Body of pancreas (tissue), 4 donors: ENCODE results near the gene MMUT. TPM values are rescaled to one million over a fixed set of nuclear protein-coding genes. Genes with fewer than 3 reads are reported as not detected.
"Not testable (repeated sequence)": the region's sequence is repeated elsewhere in the genome, so short reads cannot be mapped to it uniquely, and the experiment has no call there.

ENCODE experiments used
- ATAC-seq: fragments of 150-250 bp; one replicate; pipeline ENCODE4 v1.9.1; 2016
- DNase-seq, 4 donors: peaks; one replicate each; pipeline ENCODE4 v3.0.0-alpha.2; 2019
- H3K27ac ChIP-seq, 4 donors: fragments of 200-600 bp; sonication (generic); 1 replicate in 3 of 4; 2 replicates in 1 of 4; pipeline versions ENCODE4 v1.5.1 to v1.6.1; 2016 to 2019; ENCODE audit warnings: mild to moderate bottlenecking in 1 of 4, mixed read lengths in 1 of 4, moderate library complexity in 1 of 4
- H3K27me3 ChIP-seq, 2 donors: fragments of 200-600 bp; sonication (generic); one replicate each; pipeline ENCODE4 v1.6.0; 2016; ENCODE audit warnings: mild to moderate bottlenecking in 1 of 2
- H3K36me3 ChIP-seq, 2 donors: fragments of 200-600 bp; sonication (generic); replicated peaks in 1 of 2; 2 replicates each; pipeline ENCODE4 v1.5.1; 2016; ENCODE audit warnings: low read depth in 2 of 2; ENCODE audit not compliant: insufficient read depth in 1 of 2
- H3K4me1 ChIP-seq: fragments of 200-600 bp; sonication (generic); one replicate; pipeline ENCODE4 v1.6.0; 2016
- H3K4me3 ChIP-seq, 2 donors: fragments of 200-600 bp; sonication (generic); 1 replicate in 1 of 2; 2 replicates in 1 of 2; pipeline ENCODE4 v1.5.1; 2016 to 2019
- H3K9me3 ChIP-seq, 3 donors: fragments of 200-600 bp; sonication (generic); 1 replicate in 2 of 3; 2 replicates in 1 of 3; pipeline ENCODE4 v1.5.1; 2016
- POLR2A ChIP-seq, 3 donors: fragments of 450-650 bp; IDR thresholded peaks; one replicate each; pipeline ENCODE4 v1.6.1; 2016; ENCODE audit warnings: antibody characterized with exemption in 3 of 3, mild to moderate bottlenecking in 2 of 3
- WGBS, 2 donors: methylation state at CpG; one replicate each; pipeline ENCODE4 v1.1.5; 2017; 5-methylcytosine and 5-hydroxymethylcytosine counted together
- intact Hi-C: fragments of 100-400 bp; cut with DNase I; formaldehyde crosslinking; loops from one replicate; pipeline ENCODE4 v1.15.1; 2023
- total RNA-seq, 2 donors: library from RNA; depleted of rRNA; stranded (reverse); fragments of >200 nt; gene quantifications; one replicate each; pipeline ENCODE4 v1.1.0, GENCODE V29; 2016
- TF ChIP-seq, protein P1 (sequence below), 7 experiments: fragments of 450-650 bp in 4 of 7; fragments of 200-600 bp in 3 of 7; sonication (generic) in 3 of 7; IDR thresholded peaks; one replicate each; pipeline ENCODE4 v1.5.1; 2016 to 2019; ENCODE audit warnings: antibody characterized with exemption in 7 of 7

MMUT gene
- total RNA-seq, 2 donors from 2014 or later, result 8.3 to 10.5 TPM

DNA sequence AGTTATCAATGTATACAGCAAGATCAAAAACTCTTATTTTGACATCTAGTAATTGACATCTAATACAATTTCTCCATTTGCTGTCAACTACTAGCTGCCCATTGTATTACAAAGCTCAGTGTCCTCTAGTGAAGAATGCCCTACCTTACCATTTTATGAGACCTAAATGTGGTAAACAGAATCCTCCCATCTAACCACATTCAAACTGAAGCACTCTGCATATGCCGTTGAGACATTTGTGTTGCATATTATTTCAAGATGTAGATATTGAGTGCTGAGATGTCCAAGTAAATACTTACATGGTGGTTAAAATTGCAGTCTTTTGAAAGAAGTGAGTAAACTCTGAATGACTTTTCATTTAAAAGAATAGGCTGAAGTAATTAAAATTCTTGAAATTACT is 36.1 kb upstream of the MMUT start:
- intact Hi-C loops, result no loop called here
- Histone ChIP-seq H3K27ac (no peak overlapping the region), H3K4me1 (no peaks in the 10 kb centered on the region), H3K27me3 (no peaks in the 10 kb centered on the region), H3K4me3 (no peak overlapping the region), H3K9me3 (no peaks in the 10 kb centered on the region), H3K36me3 (no peaks in the 10 kb centered on the region)
- TF ChIP-seq, protein P1, sequence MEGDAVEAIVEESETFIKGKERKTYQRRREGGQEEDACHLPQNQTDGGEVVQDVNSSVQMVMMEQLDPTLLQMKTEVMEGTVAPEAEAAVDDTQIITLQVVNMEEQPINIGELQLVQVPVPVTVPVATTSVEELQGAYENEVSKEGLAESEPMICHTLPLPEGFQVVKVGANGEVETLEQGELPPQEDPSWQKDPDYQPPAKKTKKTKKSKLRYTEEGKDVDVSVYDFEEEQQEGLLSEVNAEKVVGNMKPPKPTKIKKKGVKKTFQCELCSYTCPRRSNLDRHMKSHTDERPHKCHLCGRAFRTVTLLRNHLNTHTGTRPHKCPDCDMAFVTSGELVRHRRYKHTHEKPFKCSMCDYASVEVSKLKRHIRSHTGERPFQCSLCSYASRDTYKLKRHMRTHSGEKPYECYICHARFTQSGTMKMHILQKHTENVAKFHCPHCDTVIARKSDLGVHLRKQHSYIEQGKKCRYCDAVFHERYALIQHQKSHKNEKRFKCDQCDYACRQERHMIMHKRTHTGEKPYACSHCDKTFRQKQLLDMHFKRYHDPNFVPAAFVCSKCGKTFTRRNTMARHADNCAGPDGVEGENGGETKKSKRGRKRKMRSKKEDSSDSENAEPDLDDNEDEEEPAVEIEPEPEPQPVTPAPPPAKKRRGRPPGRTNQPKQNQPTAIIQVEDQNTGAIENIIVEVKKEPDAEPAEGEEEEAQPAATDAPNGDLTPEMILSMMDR (IDR thresholded peaks at IDR 0.05), result no peak
- TF ChIP-seq POLR2A (IDR thresholded peaks at IDR 0.05), result no peak
- ATAC-seq (no peak), DNase-seq (no peak)
- 75 to 82% methylated on average over 1 of the region's 1 CpG for WGBS, 2 donors

DNA sequence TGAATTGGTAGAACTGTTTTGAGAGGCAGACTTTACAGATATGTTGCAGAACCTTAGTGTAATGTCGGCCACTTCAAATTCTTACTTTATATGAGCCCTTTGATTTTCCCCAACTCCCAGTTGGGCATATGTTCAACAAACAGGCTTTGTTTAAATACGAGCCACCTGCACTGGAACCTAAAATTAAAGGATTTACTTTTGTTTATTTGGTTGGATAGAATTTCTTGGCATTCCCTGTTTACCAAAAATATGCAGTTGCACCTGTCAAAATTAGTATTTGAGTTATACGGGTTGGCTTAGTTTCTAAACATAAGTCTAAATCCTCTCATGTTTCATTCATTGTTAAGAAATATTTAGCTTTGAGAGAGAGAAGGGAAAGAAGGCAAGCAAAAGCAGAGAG is 34.3 kb upstream of the MMUT start:
- Histone ChIP-seq H3K9me3 (no peaks in the 10 kb centered on the region), H3K36me3 (no peaks in the 10 kb centered on the region), H3K4me3 (no peak overlapping the region), H3K27me3 (no peaks in the 10 kb centered on the region), H3K27ac (no peak overlapping the region), H3K4me1 (peaks cover 3% of the 10 kb centered on the region)
- TF ChIP-seq, protein P1 (IDR thresholded peaks at IDR 0.05), result no peak
- TF ChIP-seq POLR2A (IDR thresholded peaks at IDR 0.05), result no peak
- ATAC-seq (no peak), DNase-seq (no peak)
- intact Hi-C loops, result no loop called here
- WGBS, 2 donors, result 38 to 56% methylated on average over 3 of the region's 3 CpGs

DNA sequence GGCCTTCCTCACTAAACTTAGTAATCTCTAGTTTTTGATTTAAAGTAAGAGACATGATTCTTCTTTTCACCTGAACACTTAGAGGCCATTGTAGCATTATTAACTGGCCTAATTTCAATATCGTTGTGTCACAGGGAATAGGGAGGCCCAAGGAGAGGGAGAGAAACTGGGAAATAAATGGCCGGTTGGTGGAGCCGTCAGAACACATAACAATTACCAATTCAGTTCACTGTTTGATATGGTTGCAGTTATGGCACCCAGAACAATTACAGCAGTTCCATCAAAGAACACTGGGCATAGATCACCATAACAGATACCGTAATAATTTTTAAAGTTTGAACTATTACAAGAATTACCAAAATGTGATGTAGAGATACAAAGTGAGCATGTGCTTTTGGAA is 27.6 kb upstream of the MMUT start:
- 83% methylated on average over 4 of the region's 4 CpGs for WGBS, 2 donors
- Histone ChIP-seq H3K4me3 (no peak overlapping the region), H3K9me3 (no peaks in the 10 kb centered on the region), H3K4me1 (peaks cover 3% of the 10 kb centered on the region), H3K27ac (no peak overlapping the region), H3K36me3 (no peaks in the 10 kb centered on the region), H3K27me3 (no peaks in the 10 kb centered on the region)
- no peak for TF ChIP-seq POLR2A (IDR thresholded peaks at IDR 0.05)
- TF ChIP-seq, protein P1 (IDR thresholded peaks at IDR 0.05), result peak in 5 of 7 experiments; percentile 10 to 35 (median 16)
- no peak for ATAC-seq
- intact Hi-C loops, result no loop called here
- peak in 2 of 4 donors; percentile 5 to 20 for DNase-seq

DNA sequence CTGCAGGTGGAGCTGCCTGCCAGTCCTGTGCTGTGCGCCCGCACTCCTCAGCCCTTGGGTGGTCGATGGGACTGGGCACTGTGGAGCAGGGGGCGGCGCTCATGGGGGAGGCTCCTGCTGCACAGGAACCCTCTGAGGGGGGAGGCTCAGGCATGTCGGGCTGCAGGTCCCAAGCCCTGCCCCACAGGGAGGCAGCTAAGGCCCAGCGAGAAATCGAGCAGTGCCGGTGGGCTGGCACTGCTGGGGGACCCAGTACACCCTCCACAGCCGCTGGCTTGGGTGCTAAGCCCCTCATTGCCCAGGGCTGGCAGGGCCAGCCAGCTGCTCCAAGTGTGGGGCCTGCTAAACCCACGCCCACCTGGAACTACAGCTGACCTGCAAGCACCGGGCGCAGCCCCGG is 20.3 kb upstream of the MMUT start:
- H3K36me3 ChIP-seq, H3K4me3 ChIP-seq, H3K9me3 ChIP-seq, intact Hi-C loops, H3K27ac ChIP-seq, H3K4me1 ChIP-seq, H3K27me3 ChIP-seq, DNase-seq, ATAC-seq: not testable (repeated sequence)
- 86 to 97% methylated on average over 6 to 12 of the region's 14 CpGs for WGBS, 2 donors

DNA sequence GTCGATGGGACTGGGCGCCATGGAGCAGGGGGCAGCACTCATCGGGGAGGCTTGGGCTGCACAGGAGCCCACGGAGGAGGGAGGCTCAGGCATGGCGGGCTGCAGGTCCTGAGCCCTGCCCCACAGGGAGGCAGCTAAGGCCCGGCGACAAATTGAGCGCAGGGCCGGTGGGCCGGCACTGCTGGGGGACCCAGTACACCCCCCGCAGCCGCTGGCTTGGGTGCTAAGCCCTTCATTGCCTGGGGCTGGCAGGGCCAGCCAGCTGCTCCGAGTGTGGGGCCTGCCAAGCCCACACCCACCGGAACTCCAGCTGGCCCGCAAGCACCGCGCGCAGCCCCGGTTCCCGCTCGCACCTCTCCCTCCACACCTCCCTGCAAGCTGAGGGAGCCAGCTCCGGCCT is 18.8 kb upstream of the MMUT start:
- DNase-seq, H3K27me3 ChIP-seq, H3K4me1 ChIP-seq, H3K4me3 ChIP-seq, H3K9me3 ChIP-seq, ATAC-seq, intact Hi-C loops, H3K36me3 ChIP-seq, H3K27ac ChIP-seq: not testable (repeated sequence)
- WGBS, 2 donors, result 97% methylated on average over 11 of the region's 22 CpGs; no CpG with 5 or more reads in 1 of the 2 donors

DNA sequence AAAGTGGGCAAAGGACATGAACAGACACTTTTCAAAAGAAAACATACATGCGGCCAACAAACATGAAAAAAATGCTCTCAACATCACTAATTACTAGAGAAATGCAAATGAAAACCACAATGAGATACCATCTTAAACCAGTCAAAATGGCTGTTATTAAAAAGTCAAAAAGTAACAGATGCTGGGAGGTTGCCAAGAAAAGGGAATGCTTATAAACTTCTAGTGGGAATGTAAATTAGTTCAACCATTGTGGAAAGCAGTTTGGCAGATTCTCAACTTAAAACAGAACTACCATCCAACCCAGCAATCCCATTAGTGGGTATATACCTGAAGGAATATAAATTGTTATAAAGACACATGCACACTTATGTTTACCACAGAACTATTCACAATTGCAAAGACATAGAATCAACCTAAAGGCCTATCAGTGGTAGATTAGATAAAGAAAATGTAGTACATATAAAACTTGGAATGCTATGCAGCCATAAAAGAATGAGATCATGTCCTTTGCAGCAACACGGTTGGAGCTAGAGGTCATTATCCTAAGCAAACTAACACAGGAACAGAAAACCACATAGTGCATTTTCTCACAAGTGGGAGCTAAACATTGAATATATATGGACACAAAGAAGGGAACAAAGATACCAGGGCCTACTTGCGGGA is 16.4 kb upstream of the MMUT start:
- no peaks in the 10 kb centered on the region for H3K27me3 ChIP-seq
- DNase-seq (no peak), ATAC-seq (no peak)
- TF ChIP-seq, protein P1 (IDR thresholded peaks at IDR 0.05), result no peak
- no peak for TF ChIP-seq POLR2A (IDR thresholded peaks at IDR 0.05)
- WGBS, 2 donors, result 65 to 79% methylated on average over 3 of the region's 3 CpGs
- intact Hi-C loops, result no loop called here
- no peaks in the 10 kb centered on the region for H3K9me3 ChIP-seq
- no peaks in the 10 kb centered on the region for H3K36me3 ChIP-seq
- no peaks in the 10 kb centered on the region for H3K4me1 ChIP-seq
- no peak overlapping the region for H3K4me3 ChIP-seq
- H3K27ac ChIP-seq, result no peak overlapping the region

DNA sequence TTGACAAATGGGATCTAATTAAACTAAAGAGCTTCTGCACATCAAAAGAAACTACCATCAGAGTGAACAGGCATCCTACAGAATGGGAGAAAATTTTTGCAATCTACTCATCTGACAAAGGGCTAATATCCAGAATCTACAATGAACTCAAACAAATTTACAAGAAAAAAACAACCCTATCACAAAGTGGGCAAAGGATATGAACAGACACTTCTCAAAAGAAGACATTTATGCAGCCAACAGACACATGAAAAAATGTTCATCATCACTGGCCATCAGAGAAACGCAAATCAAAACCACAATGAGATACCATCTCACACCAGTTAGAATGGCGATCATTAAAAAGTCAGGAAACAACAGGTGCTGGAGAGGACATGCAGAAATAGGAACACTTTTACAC is 13.5 kb upstream of the MMUT start:
- intact Hi-C loops, H3K36me3 ChIP-seq, H3K4me1 ChIP-seq, H3K4me3 ChIP-seq, H3K27ac ChIP-seq, DNase-seq, H3K27me3 ChIP-seq, H3K9me3 ChIP-seq, ATAC-seq: not testable (repeated sequence)
- 83 to 100% methylated on average over 2 of the region's 2 CpGs for WGBS, 2 donors
